OCI-LY3 (cell line): ENCODE data around the gene SPATA6L.

Experiments
- H2AFZ ChIP-seq: fragments of 200-600, 300-600 bp; shearing (Covaris generic); 2 replicates; pipeline ENCODE4 v1.6.0; 2014; ENCODE audit warnings: antibody characterized with exemption, low read depth, low read length
- H3K27ac ChIP-seq: fragments of 200-600, 300-600 bp; sonication (generic); 2 replicates; pipeline ENCODE4 v1.5.1; 2014; ENCODE audit warnings: mild to moderate bottlenecking, low read length, moderate library complexity, mixed read lengths
- H3K27me3 ChIP-seq: fragments of 200-600, 300-600 bp; sonication (generic); 2 replicates; pipeline ENCODE4 v1.6.1; 2014; ENCODE audit warnings: low read depth, low read length, mixed read lengths
- H3K36me3 ChIP-seq: fragments of 200-600, 300-600 bp; sonication (generic); replicated peaks from 2 replicates; pipeline ENCODE3; 2014; ENCODE audit warnings: low read depth, low read length, mixed read lengths
- H3K4me1 ChIP-seq: fragments of 300-600, 200-600 bp; sonication (generic); 2 replicates; pipeline ENCODE4 v1.6.1; 2014; ENCODE audit warnings: low read length, mixed read lengths
- H3K4me2 ChIP-seq: fragments of 200-600, 300-600 bp; sonication (generic); 2 replicates; pipeline ENCODE4 v1.6.1; 2014; ENCODE audit warnings: low read length, mixed read lengths
- H3K4me3 ChIP-seq: fragments of 300-600, 200-600 bp; sonication (generic); 2 replicates; pipeline ENCODE4 v1.5.1; 2014; ENCODE audit warnings: antibody characterized with exemption, mild to moderate bottlenecking, low read length, moderate library complexity
- H3K79me2 ChIP-seq: fragments of 300-600, 200-600 bp; shearing (Covaris generic); 2 replicates; pipeline ENCODE4 v1.6.1; 2014; ENCODE audit warnings: mild to moderate bottlenecking, low read length, mixed read lengths
- H3K9ac ChIP-seq: fragments of 300-600, 200-600 bp; shearing (Covaris generic); 2 replicates; pipeline ENCODE4 v1.6.0; 2014; ENCODE audit warnings: mild to moderate bottlenecking, low read length, moderate library complexity
- H3K9me3 ChIP-seq: fragments of 200-600, 300-600 bp; shearing (Covaris generic); 2 replicates; pipeline ENCODE4 v1.6.1; 2014; ENCODE audit warnings: low read length, mixed read lengths; ENCODE audit not compliant: insufficient read depth
- H4K20me1 ChIP-seq: fragments of 200-600, 300-600 bp; sonication (generic); 2 replicates; pipeline ENCODE4 v1.6.1; 2016; ENCODE audit warnings: low read length, mixed read lengths; ENCODE audit not compliant: insufficient read depth
- CTCF ChIP-seq: fragments of 200-600, 300-600 bp; sonication (generic); IDR thresholded peaks from 2 replicates; pipeline ENCODE4 v1.5.1; 2014; ENCODE audit warnings: antibody characterized with exemption, low read length, low read depth
- EZH2phosphoT487 ChIP-seq: fragments of 200-600 bp; shearing (Covaris generic); IDR thresholded peaks from 2 replicates; pipeline ENCODE4 v1.6.1; 2018; ENCODE audit warnings: antibody characterized with exemption, mixed run types, low read depth

The SPATA6L gene

GRCh38 chr9:4576448-4576847 is 89.8 kb downstream of the SPATA6L start:
- Histone ChIP-seq H4K20me1 (no peaks in the 10 kb centered on the region), H3K9ac (no peak overlapping the region), H3K4me3 (no peak overlapping the region), H3K27me3 (peaks cover 6% of the 10 kb centered on the region; the same call in 1 of the 2 replicates), H3K79me2 (no peaks in the 10 kb centered on the region), H3K36me3 (no peaks in the 10 kb centered on the region), H3K4me2 (no peak overlapping the region), H3K9me3 (no peaks in the 10 kb centered on the region), H3K27ac (no peak overlapping the region), H2AFZ (no peak overlapping the region), H3K4me1 (no peaks in the 10 kb centered on the region; the same call in 1 of the 2 replicates)
- TF ChIP-seq EZH2phosphoT487 (no peak), CTCF (no peak)

GRCh38 chr9:4575997-4576396 is 90.3 kb downstream of the SPATA6L start:
- H4K20me1 ChIP-seq, result no peaks in the 10 kb centered on the region
- H3K4me1 ChIP-seq, result no peaks in the 10 kb centered on the region; the same call in 1 of the 2 replicates
- H3K27me3 ChIP-seq, result peaks cover 6% of the 10 kb centered on the region; the same call in 1 of the 2 replicates
- H2AFZ ChIP-seq, result no peak overlapping the region
- H3K9me3 ChIP-seq, result no peaks in the 10 kb centered on the region
- no peaks in the 10 kb centered on the region for H3K36me3 ChIP-seq
- no peaks in the 10 kb centered on the region for H3K79me2 ChIP-seq
- H3K4me3 ChIP-seq, result no peak overlapping the region
- no peak overlapping the region for H3K9ac ChIP-seq
- no peak overlapping the region for H3K27ac ChIP-seq
- TF ChIP-seq CTCF (no peak), EZH2phosphoT487 (no peak)
- no peak overlapping the region for H3K4me2 ChIP-seq

- no peaks in the 10 kb centered on the region for H3K36me3 ChIP-seq
- no peaks in the 10 kb centered on the region for H3K9me3 ChIP-seq
- H3K79me2 ChIP-seq, result no peaks in the 10 kb centered on the region
- H2AFZ ChIP-seq, result 0 out of 2 replicates have a peak overlapping the region, but pooled peaks have one; percentile 30
- TF ChIP-seq EZH2phosphoT487, result no peak
- TF ChIP-seq CTCF, result no peak
- peaks cover 6% of the 10 kb centered on the region; the same call in 1 of the 2 replicates for H3K27me3 ChIP-seq
- H4K20me1 ChIP-seq, result no peaks in the 10 kb centered on the region
- no peak overlapping the region for H3K27ac ChIP-seq
- H3K9ac ChIP-seq, result no peak overlapping the region
- H3K4me3 ChIP-seq, result no peak overlapping the region
- no peaks in the 10 kb centered on the region; the same call in 1 of the 2 replicates for H3K4me1 ChIP-seq
- no peak overlapping the region for H3K4me2 ChIP-seq
Measured at GRCh38 chr9:4574657-4575243, 91.5 kb downstream of the SPATA6L start.

- peaks cover 6% of the 10 kb centered on the region; the same call in 1 of the 2 replicates for H3K27me3 ChIP-seq
- H3K27ac ChIP-seq, result no peak overlapping the region
- H2AFZ ChIP-seq, result no peak overlapping the region
- H3K9me3 ChIP-seq, result no peaks in the 10 kb centered on the region
- no peak for TF ChIP-seq EZH2phosphoT487
- no peak for TF ChIP-seq CTCF
- H3K4me3 ChIP-seq, result no peak overlapping the region
- no peaks in the 10 kb centered on the region for H4K20me1 ChIP-seq
- H3K4me1 ChIP-seq, result no peaks in the 10 kb centered on the region; the same call in 1 of the 2 replicates
- no peaks in the 10 kb centered on the region for H3K79me2 ChIP-seq
- H3K9ac ChIP-seq, result no peak overlapping the region
- no peaks in the 10 kb centered on the region for H3K36me3 ChIP-seq
- no peak overlapping the region for H3K4me2 ChIP-seq
Measured at GRCh38 chr9:4573634-4574389, 92.5 kb downstream of the SPATA6L start.
